Vagina (tissue), 2 donors: Measurements from ENCODE around the gene COL5A2.

ENCODE experiments used
- POLR2A ChIP-seq, 2 donors: fragments of 450-650 bp; IDR thresholded peaks; one replicate each; pipeline ENCODE4 v1.6.1; 2017; ENCODE audit warnings: antibody characterized with exemption in 2 of 2, mild to moderate bottlenecking in 2 of 2, moderate library complexity in 2 of 2
- POLR2AphosphoS5 ChIP-seq, 2 donors: sonication (generic); formaldehyde crosslinking; IDR thresholded peaks; one replicate each; pipeline ENCODE4 v1.9.0; 2017; ENCODE audit warnings: antibody characterized with exemption in 2 of 2, mild to moderate bottlenecking in 2 of 2, low read depth in 1 of 2; ENCODE audit not compliant: insufficient read depth in 1 of 2
- TF ChIP-seq, protein P1 (sequence below), 3 experiments: fragments of 450-650 bp in 2 of 3; fragments of 200-600 bp in 1 of 3; sonication (generic) in 1 of 3; IDR thresholded peaks; one replicate each; pipeline ENCODE4 v1.5.1; 2017 to 2019; ENCODE audit warnings: antibody characterized with exemption in 3 of 3, mild to moderate bottlenecking in 2 of 3, moderate library complexity in 2 of 3

DNA sequence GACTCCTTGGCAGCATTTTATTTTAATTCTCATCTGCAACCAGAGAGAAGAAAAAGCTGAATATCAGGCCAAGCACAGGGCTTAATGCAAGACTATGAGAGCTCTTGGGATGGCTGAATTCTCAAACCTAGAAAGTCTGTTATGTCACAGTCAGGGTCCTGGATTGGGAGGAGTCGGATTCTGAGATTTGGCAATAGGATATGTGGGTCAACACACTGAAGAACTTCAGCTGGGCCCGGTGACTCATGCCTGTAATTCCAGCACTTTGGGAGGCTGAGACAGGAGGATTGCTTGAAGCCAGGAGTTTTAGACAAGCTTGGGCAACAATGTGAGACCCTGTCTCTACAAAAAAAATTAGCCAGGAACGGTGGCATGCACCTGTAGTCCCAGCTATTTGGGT lies 103.0 kb downstream of the COL5A2 start:
- TF ChIP-seq POLR2AphosphoS5 (IDR thresholded peaks at IDR 0.05; ENCODE audit: insufficient read depth in 1 of 2, low read depth in 1 of 2), result no peak
- TF ChIP-seq, protein P1, sequence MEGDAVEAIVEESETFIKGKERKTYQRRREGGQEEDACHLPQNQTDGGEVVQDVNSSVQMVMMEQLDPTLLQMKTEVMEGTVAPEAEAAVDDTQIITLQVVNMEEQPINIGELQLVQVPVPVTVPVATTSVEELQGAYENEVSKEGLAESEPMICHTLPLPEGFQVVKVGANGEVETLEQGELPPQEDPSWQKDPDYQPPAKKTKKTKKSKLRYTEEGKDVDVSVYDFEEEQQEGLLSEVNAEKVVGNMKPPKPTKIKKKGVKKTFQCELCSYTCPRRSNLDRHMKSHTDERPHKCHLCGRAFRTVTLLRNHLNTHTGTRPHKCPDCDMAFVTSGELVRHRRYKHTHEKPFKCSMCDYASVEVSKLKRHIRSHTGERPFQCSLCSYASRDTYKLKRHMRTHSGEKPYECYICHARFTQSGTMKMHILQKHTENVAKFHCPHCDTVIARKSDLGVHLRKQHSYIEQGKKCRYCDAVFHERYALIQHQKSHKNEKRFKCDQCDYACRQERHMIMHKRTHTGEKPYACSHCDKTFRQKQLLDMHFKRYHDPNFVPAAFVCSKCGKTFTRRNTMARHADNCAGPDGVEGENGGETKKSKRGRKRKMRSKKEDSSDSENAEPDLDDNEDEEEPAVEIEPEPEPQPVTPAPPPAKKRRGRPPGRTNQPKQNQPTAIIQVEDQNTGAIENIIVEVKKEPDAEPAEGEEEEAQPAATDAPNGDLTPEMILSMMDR (IDR thresholded peaks at IDR 0.05), result no peak
- no peak for TF ChIP-seq POLR2A (IDR thresholded peaks at IDR 0.05)
